HG03159 (cell line): Measurements from ENCODE around the gene SPEF1.
"Not testable (repeated sequence)": the region's sequence is repeated elsewhere in the genome, so short reads cannot be mapped to it uniquely, and the experiment has no call there.

Experiments
- ATAC-seq: cut with Tn5 transposase; IDR thresholded peaks from one replicate; pipeline ENCODE4 v1.9.1; 2021; ENCODE audit warnings: mild to moderate bottlenecking, moderate library complexity; ENCODE audit not compliant: unreplicated experiment

Gene SPEF1

GRCh38 chr20:3789201-3789600 lies 8.0 kb upstream of the SPEF1 start:
- ATAC-seq: not testable (repeated sequence)

- no peak for ATAC-seq
These were observed 7.5 kb upstream of the SPEF1 start for GRCh38 chr20:3788685-3789155.

GRCh38 chr20:3787324-3788014 lies 6.2 kb upstream of the SPEF1 start:
- ATAC-seq: no peak

- ATAC-seq: peak; percentile 68
These were observed 5.5 kb upstream of the SPEF1 start, which contains the start of gene CENPB for GRCh38 chr20:3786665-3787323. Gene CENPB (minus strand): TSS chr20:3786740. CDS start chr20:3786483, 257 bp downstream.

GRCh38 chr20:3786126-3786484 lies 4.9 kb upstream of the SPEF1 start:
- peak; percentile 20 for ATAC-seq

- ATAC-seq: no peak
These were observed 4.2 kb upstream of the SPEF1 start for GRCh38 chr20:3785240-3786125.

- no peak for ATAC-seq
These were observed 3.6 kb upstream of the SPEF1 start for GRCh38 chr20:3784863-3785239.

- ATAC-seq: no peak
These were observed 3.1 kb upstream of the SPEF1 start for GRCh38 chr20:3784216-3784853.

- ATAC-seq: no peak
These were observed 2.4 kb upstream of the SPEF1 start for GRCh38 chr20:3783511-3784195.

GRCh38 chr20:3783068-3783489 lies 1.8 kb upstream of the SPEF1 start:
- ATAC-seq: no peak

GRCh38 chr20:3782597-3782996 lies 1.3 kb upstream of the SPEF1 start:
- ATAC-seq: no peak

- ATAC-seq: no peak
These were observed 2.3 kb downstream of the SPEF1 start for GRCh38 chr20:3778976-3779375.

GRCh38 chr20:3777716-3778629 lies 3.3 kb downstream of the SPEF1 start:
- ATAC-seq: no peak

- no peak for ATAC-seq
These were observed 3.9 kb downstream of the SPEF1 start for GRCh38 chr20:3777381-3777715.

GRCh38 chr20:3775457-3776108 lies 5.7 kb downstream of the SPEF1 start:
- ATAC-seq: no peak

- ATAC-seq: no peak
These were observed 9.6 kb downstream of the SPEF1 start for GRCh38 chr20:3771552-3772058.

GRCh38 chr20:3768342-3769130 lies 12.7 kb downstream of the SPEF1 start:
- peak; percentile 41 for ATAC-seq
